AG09309 (cell line): ENCODE data around the gene ZBTB16.

ENCODE experiments used
- DNase-seq: peaks from one replicate; pipeline ENCODE4 v3.0.0-alpha.2; 2010; ENCODE audit warnings: low read depth
- H3K4me3 ChIP-seq: 2 replicates; pipeline ENCODE4 v1.5.1; 2011; ENCODE audit warnings: mild to moderate bottlenecking, low read depth, low read length, moderate library complexity; ENCODE audit not compliant: control insufficient read depth
- CTCF ChIP-seq: IDR thresholded peaks from 2 replicates; pipeline ENCODE4 v1.5.1; 2011; ENCODE audit warnings: mild to moderate bottlenecking, low read depth, low read length, inconsistent platforms; ENCODE audit not compliant: insufficient read depth, control insufficient read depth; ENCODE audit errors: missing control alignments

The ZBTB16 gene

GRCh38 chr11:114128399-114128798 is 68.9 kb downstream of the ZBTB16 start:
- no peak for TF ChIP-seq CTCF
- H3K4me3 ChIP-seq, result no peak overlapping the region
- no peak for DNase-seq

GRCh38 chr11:114129142-114129541 is 69.6 kb downstream of the ZBTB16 start:
- no peak for TF ChIP-seq CTCF
- H3K4me3 ChIP-seq, result no peak overlapping the region
- no peak for DNase-seq

- DNase-seq, result no peak
- no peak for TF ChIP-seq CTCF
- H3K4me3 ChIP-seq, result no peak overlapping the region
Measured at GRCh38 chr11:114129699-114130098, 70.2 kb downstream of the ZBTB16 start.

- no peak for DNase-seq
- no peak for TF ChIP-seq CTCF
- H3K4me3 ChIP-seq, result no peak overlapping the region
Measured at GRCh38 chr11:114130115-114130576, 70.6 kb downstream of the ZBTB16 start.

GRCh38 chr11:114130629-114131277 is 71.2 kb downstream of the ZBTB16 start:
- no peak overlapping the region for H3K4me3 ChIP-seq
- DNase-seq, result no peak
- TF ChIP-seq CTCF, result no peak

GRCh38 chr11:114131461-114131864 is 72.0 kb downstream of the ZBTB16 start:
- DNase-seq, result no peak

More at GRCh38 chr11:114131461-114131864, 72.0 kb downstream of the ZBTB16 start:
- no peak overlapping the region for H3K4me3 ChIP-seq
- no peak for TF ChIP-seq CTCF
